Lower leg skin (tissue), 3 donors: ENCODE data around the gene WDR38.

Experiments
- CTCF ChIP-seq, 3 donors: fragments of 450-650 bp; IDR thresholded peaks; one replicate each; pipeline ENCODE4 v1.5.1; 2016; ENCODE audit warnings: antibody characterized with exemption in 3 of 3, mild to moderate bottlenecking in 3 of 3, moderate library complexity in 2 of 3
- POLR2A ChIP-seq, 2 donors: fragments of 450-650 bp; IDR thresholded peaks; one replicate each; pipeline ENCODE4 v1.6.1; 2016 to 2017; ENCODE audit warnings: antibody characterized with exemption in 2 of 2, mild to moderate bottlenecking in 1 of 2, moderate library complexity in 1 of 2

DNA sequence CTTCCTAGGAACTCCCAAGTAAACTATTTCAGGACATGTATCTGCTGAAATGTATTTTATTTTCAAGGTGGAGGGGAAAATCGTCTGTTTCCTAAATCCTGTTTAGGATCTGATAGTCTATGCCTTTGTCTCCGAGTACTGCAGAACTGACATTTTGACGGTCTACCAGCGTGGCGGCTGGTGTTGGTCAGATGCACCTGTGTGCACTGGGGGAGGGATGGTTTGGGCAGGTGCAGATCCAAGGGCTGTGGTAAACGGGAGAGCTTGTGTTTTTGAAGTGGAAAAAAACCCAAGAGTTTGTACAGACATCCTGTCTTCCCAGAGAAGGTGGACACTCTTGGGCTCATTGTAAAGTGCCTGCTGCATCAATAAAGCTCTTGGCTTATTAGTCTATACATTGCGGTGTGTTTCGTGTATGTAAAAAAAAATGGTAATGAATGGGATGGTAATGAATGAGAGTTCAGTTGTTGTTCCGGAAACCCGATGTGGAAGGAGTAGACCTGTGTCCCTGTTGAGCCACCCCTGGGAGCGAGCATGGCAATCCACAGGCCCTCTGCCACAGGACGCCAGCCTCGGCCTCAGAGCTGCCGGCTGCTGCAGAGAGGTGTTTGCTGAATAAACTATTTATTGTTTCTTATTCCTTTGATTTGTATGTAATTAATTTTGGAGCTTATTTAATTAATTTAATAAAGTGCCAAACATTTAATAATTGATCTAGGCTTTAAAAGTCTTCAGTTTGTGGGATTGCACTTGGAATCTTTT, 23.9 kb downstream of the WDR38 start:
- TF ChIP-seq POLR2A (IDR thresholded peaks at IDR 0.05), result no peak
- no peak for TF ChIP-seq CTCF (IDR thresholded peaks at IDR 0.05)
